ENCODE data around the gene STMND1.
"Not testable (repeated sequence)": the region's sequence is repeated elsewhere in the genome, so short reads cannot be mapped to it uniquely, and the experiment has no call there.

Gene STMND1

DNA sequence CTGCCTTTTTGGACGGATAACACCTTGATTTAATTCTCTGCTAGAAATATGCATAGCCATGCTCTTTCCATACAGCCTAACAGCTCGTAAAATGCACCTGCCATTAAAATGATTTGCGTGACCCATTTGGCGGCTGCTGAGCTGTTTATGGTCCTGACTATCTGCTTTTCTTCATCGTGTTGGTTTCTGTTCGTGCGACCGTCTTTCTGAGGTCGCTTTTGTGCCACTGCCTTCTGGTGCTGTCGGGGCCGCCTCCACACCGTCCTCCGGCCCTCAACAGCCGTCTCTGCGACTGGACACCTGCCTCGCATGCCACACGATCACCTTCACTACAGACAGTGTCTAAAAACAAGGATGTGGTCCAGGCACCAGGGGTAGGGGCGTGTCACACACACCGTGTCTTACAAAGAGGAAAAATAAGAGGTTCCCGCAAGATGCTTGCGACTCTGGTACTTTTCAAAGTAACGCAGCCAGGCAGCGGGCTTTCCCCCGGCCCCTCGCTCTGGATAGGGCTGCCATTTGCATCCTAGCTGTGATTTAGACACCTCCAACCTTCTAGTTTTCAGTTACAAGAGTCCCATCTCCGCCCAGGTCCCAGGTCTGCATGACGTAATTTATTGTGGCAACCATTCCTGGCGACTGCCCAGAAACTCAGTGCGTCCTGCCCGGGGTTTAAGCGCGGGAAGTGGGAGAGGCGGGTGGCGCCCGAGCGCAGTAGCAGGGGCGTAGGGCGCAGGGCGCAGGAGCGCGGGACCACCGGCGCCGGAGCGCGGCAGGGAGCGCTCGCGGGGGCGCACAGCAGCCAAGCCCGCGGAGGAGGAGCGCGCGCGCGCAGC is at the start of gene STMND1:
TSS of gene STMND1 (plus strand) at position 629 of the 836 bp plus-strand sequence. CDS start 208 bp downstream, outside the sequence.
- no peak for DNase-seq (ENCODE audit: low read depth)

DNA sequence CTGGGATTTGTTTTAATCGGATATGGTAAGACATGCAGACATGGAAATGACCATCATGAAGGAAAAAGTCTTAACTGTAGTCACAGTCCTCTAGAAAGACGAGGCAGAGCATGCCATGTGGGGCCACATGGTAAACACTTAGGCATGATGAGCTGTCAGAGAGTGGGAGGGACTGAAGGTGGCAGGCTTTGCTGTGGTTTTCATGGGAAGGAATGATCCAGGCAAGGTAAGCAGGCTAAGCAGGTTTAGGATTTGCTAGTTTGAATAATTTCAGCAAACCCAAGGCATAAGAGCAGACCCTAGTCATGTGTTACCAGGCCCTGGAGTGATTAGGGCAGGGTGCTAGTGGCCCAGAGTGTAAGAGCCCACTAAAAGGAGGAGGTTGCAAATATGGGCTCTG is 47.2 kb upstream of the STMND1 start:
- DNase-seq (ENCODE audit: low read depth): no peak

DNA sequence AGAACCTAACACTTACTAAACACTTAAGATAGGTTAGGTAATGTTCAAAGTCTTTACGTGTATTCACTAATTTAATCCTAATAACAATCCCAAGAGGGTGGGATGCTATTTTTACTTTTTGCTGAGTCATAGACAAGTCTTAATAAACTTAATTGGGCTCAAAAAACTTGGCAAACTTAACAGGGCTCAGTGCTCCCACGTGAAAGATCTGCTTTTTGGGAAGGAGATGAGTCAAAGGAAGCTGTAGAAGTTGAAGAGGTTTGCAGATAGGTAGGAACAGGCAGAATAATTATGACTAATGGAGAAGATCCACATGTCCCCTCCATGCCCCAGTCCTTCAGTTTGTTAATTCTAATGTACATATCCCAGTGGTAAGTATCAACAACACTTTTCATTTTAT is 44.5 kb upstream of the STMND1 start:
- no peak for DNase-seq (ENCODE audit: low read depth)

DNA sequence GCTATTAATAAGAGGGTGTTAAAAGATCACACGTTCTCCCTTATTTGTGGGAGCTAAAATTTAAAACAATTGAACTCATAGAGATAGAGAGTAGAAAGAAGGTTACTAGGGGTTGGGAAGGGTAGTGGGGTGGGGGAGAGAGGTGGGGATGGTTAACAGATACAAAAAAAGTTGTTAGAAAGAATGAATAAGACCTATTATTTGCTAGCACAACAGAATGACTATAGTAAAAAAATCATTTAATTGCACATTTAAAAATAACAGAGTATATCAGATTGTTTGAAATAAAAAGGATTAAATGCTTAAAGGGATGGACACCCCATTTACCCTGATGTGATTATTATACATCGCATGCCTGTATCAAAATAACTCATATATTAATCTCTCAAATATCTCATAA is 43.3 kb upstream of the STMND1 start:
- no peak for DNase-seq (ENCODE audit: low read depth)

DNA sequence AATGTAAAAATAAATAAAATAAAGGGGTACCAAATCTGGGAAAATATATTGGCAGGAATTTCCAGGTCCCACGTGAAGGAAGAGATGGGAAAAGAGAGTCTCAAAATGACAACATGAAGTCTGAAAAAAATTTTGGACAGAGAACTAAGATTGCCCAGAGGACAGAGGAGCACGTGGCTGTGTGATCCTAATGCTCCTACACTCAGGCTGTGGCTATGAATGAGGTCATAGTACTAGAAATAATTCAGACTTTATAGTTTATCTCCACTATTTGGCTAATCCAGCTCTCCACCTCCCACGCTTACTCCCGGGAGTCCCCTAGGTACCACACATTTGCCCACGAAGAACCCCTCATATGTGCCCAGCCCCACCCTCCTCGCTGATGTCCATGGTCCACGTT is 42.8 kb upstream of the STMND1 start:
- DNase-seq (ENCODE audit: low read depth): no peak

DNA sequence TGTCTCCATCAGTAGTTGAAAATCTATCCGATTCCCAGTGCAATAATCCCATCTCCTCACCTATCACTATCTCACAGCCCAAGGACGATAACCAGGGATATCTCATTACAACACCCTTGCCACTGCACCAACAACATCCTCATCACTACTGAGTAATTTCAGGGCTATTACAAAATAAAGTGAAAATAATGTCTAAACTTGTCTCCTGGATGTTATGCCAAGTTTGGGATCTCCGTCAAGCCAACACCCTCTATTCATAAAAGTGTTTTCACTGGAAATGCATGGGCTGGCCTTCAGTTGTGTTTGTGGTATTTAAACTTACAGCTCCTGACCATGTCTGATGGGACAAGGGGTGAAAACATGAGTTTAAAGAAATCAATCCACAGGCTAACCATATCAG is 42.0 kb upstream of the STMND1 start:
- no peak for DNase-seq (ENCODE audit: low read depth)

DNA sequence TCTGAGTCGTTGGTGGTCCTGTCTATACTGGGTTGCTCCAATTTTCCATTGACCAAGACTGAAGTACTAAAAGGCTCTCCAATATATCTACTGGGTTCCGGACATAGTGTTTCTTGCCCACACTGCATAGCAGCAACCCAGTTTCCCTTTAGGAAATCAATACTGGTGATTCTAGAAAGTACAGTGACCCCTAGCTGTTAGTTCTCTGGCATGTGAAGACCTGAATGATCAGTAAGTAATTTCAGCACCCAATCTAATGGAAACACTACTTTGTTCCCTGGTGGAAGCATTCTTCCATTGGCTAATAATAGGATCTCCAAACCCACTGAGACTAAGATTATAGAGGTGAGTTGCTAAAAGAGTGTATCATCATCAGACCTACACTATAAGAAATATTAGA is 40.8 kb upstream of the STMND1 start:
- DNase-seq (ENCODE audit: low read depth): no peak

DNA sequence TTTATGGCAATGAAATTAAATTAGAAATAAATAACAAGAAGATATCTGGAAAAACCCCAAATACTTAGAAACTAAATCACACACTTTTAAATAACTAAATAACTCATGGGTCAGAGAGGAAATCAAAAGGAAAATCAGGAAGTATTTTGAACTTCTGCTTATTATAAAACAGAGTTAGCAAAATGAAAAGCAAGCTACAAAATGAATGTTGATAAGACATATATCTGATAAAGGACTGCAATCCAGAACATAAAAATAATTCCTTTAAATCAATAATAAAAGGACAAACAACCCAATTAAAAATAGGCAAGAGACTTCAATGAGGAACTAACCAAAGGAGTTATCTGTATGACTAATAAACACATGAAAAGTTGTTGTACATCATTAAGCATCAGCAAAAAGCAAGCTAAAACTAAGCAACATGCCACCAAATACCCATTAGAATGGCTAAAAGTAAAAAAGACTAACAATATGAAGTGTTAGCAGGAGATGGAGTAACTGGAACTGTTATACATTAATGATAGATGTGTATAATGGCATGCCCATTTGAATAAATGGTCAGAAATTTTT is 38.9 kb upstream of the STMND1 start:
- DNase-seq (ENCODE audit: low read depth): no peak

DNA sequence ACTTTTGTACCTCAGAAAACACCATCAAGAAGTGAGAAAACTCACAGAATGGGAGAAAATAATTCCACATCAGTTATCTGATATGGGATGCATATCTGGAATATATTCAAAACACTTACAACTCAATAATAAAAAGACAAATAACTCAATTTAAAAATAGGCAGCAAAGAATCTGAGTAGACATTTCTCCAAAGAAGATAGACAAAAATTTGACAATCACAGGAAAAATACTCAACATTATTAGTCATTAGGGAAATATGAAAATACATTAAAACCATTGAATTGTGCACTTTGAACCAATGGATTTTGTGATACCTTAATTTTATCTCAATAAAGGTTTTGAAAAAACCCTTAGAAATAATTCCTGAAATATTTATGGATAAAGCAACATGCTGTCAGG is 36.9 kb upstream of the STMND1 start:
- no peak for DNase-seq (ENCODE audit: low read depth)

DNA sequence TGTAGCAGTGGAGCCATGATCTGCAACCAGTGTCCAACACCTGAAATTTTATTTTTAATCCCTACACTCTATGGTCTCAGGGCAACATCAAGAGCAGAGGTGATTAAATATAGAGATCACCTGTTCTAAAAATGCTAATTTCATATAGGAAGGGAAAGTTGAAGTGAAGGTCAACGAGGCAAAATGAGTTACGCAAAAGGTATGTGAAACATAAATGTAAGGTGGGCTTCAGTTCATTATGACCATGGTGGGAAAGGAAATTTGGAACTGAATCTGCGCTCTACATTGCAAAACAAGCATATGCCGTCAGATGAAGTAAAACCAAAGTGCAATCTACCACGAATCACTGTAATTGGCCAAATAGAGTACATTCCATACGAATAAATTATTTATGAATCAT is 35.2 kb upstream of the STMND1 start:
- DNase-seq (ENCODE audit: low read depth): no peak

DNA sequence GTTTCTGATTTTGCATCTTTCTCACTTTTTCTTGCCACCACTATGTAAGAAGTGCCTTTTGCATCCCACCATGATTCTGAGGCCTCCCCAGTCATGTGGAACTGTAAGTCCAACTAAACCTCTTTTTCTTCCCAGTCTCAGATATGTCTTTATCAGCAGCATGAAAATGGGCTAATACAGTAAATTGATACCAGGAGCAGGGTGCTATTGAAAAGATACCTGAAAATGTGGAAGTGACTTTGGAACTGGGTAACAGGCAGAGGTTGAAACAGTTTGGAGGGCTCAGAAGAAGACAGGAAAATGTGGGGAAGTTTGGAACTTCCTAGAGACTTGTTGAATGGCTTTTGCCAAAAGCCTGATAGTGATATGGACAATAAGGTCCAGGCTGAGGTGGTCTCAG is 32.9 kb upstream of the STMND1 start:
- DNase-seq (ENCODE audit: low read depth): not testable (repeated sequence)

DNA sequence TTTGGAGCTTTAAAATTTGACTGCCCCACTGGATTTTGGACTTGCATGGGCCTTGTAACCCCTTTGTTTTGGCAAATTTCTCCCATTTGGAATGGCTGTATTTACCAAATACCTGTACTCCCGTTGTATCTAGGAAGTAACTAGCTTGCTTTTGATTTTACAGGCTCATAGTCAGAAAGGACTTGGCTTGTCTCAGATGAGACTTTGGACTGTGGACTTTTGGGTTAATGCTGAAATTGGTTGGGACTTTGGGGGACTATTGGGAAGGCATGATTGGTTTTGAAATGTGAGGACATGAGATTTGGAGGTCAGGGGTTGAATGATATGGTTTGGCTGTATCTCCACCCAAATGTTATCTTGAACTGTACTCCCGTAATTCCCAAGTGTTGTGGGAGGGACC is 31.4 kb upstream of the STMND1 start:
- DNase-seq (ENCODE audit: low read depth): not testable (repeated sequence)

DNA sequence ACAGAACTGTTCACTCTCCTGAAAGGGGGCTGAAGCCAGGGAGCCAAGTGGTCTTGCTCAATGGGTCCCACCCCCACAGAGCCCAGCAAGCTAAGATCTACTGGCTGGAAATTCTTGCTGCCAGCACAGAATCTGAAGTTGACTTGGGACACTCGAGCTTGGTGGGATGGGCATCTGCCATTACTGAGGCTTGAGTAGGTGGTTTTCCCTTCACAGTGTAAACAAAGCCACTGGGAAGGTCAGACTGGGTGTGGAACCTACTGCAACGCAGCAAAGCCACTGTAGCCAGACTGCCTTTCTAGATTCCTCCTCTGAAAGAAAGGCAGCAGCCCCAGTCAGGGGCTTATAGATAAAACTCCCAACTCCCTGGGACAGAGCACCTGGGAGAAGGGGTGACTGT is 28.3 kb upstream of the STMND1 start:
- DNase-seq (ENCODE audit: low read depth): not testable (repeated sequence)

DNA sequence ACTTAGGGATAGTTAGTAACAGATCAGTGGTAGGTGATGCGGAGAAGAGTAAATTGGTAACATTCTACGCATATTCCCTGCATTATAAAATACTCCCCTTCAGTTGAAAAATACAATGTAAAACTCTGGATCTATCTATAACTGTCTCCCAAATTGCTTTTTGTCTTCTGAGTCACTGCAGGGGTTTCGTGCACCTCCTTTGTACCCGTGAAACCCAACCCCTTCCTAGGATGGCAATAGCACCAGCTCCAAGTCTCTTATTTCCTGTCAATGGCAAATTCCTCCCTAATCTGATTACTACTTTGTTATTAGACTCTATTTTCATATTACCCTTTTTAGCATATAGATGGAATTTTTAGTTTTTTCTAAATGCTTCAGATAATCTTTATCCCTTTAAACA is 20.6 kb upstream of the STMND1 start:
- DNase-seq (ENCODE audit: low read depth): no peak

DNA sequence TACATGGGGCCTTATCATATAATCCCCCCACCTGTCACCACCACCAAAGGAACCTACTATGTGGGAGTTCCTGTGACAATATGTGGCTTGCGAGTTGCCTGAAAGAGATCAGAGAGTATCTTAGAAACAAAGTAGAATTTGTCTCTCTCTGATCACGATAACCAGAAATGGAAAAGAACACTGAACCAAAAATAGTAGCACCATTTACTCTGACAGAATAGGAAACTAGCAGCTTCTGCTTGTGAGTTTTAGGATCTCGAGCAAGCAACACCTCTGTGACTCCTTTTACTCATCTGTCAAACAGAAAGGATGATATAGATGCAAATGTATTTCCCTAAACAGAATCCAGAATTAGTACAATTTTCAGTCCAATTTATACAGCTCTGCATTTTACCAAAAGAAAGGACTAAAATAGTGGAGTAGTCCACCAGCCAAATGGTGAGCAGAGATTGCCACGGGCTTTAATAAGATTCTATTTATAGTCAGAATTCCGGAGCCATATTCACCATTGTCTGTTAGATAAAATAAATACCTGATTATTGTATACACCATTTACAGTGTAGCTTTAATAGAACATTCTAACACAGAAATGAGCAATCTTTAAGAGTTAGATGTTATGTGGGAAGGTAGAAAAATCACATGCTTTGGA is 19.9 kb upstream of the STMND1 start:
- DNase-seq (ENCODE audit: low read depth): no peak

DNA sequence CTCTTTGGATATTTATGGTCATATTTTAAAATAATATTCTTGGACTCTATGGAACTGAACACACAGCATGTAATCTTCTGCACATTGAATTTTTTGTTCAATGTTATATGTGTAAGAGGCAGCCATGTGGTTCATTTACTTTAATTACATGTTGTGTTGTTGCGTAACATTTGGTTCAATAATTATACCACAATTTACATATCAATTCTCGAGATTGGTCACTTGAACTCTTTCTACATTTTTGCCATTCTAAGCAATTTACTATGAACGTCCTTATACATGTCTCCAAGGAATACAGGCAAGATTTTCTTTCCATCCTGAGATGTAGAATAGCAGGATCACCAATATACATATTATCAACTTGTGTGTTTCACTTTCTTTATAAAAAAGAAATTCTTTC is 18.5 kb upstream of the STMND1 start:
- DNase-seq (ENCODE audit: low read depth): no peak

DNA sequence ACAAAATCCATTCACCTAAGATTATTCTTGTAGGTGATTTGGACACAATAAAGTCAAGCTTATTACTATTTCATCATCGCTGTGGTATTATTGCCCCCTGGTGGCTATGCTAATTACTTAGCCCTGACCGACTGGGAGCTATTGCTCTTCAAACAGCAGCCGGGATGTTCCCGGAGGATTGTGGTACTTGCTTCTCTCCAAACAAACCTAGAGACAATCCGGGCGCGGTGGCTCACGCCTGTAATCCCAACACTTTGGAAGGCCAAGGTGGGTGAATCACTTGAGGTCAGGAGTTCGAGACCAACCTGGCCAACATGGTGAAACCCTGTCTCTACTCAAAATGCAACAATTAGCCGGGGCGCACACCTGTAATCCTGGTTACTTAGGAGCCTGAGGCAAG is 15.4 kb upstream of the STMND1 start:
- peak; percentile 49 for DNase-seq (ENCODE audit: low read depth)

DNA sequence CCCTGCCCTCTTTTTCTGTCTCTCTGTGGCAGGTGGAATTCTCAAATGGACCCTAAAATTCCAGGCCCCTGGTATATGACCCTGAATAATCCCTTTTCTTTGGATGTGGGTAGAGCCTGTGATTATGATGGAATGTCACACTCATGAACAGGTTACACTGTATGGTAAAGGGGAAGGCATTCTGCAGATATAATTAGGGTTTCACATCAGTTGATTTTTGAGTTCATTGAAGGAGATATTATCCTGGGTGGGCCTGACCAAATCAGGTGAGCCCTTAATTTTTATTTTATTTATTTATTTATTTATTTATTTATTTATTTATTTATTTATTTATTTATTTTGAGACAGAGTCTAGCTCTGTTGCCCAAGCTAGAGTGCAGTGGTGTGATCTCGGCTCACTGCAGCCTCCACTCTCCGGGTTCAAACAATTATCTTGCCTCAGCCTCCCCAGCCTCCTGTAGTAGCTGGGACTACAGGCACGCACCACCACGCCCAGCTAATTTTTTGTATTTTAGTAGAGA is 13.7 kb upstream of the STMND1 start:
- DNase-seq (ENCODE audit: low read depth): no peak

DNA sequence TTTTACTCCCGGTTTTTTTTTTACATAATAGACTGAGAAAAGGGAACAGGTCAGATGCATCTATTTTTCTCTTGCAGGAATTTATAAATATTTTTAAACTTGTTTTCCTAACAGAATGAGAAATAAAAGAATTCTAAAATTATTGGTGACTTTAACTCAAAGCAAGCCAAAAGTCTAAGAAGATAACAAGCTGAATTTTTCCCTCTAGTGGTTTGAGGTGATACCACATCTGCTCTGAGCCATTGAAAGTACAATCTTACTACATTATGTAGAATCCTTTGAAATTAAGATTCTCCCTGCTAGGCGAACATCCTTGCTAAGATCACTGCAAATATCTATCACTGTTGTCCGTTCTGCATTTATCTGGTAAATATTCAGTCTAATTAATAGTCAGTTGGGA is 10.7 kb upstream of the STMND1 start:
- no peak for DNase-seq (ENCODE audit: low read depth)

DNA sequence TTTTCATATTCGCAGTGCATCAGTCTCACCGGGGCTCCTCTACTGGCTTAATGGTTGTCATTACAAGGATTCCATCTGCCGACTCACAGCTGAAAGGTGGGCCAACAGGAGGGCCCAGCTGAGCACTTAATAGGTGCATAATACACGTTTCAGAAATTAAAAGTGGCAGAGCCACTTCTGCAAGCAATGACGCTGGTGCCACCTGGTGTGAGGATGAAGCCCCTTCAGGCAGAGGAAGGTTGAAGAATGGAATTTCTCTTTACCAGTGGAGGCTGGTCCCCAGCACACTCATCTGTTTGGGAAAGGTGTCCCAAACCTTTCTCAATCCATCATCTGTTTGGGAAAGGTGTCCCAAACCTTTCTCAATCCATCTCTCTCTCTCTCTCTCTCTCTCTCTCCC is 8.2 kb upstream of the STMND1 start:
- DNase-seq (ENCODE audit: low read depth): no peak

DNA sequence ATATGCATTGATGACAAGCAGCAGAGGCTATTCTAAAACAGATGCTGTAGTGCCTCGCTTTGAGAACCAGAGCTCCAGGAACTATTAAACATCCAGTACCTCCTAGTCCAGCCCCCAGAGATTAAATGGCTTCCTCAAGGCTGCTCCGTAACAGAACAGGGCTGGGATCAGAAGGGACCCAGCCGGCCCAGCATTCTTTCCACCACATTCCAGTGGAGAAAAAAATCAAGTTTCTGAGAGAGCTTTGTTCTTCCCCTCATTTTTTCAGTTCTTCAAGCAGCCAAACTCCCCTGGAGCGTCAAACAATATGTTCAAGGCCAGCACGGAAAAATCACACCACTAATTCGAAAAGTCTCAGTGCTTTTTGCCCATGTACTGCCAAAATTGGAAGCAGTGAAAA is 5.8 kb upstream of the STMND1 start:
- DNase-seq (ENCODE audit: low read depth): no peak

DNA sequence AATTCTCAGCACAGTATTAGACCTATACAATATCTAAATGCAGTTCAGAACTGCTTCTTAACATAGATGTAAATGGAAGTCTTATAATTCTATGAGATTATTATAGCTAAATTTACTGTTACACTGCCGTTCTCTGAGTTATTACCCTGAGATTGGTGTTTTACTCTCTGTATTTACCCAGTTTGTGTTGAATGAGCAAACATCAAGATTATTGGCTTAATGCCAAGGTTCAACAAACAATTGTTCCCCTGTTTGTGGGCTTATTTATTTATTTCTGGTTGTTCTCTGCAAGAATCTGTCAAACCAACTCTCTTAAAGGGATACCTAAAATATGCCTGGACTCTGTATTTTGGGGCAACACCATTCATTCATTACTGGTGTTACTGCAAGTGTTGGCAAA is 5.2 kb upstream of the STMND1 start:
- DNase-seq (ENCODE audit: low read depth): no peak

DNA sequence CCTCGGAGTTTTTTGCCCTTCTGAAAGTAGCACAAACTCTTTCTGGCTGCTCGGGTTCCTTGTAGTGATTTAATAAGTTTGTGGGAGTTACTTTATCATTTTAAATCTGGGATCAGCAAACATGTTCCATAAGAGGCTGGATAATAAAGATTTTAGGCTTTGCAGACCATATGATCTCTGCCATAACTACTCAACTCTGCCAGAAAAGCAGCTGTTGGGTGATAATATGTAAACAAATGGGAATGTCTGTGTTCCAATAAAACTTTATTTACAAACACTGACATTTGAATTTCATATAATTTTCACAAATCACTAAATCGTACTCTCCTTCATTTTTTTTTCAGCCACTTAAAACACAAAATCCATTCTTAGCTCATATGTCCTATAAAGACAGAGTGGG is 3.9 kb upstream of the STMND1 start:
- no peak for DNase-seq (ENCODE audit: low read depth)

Data from fibroblast of the conjunctiva (primary cell).